H9 (cell line): ENCODE results near the gene DNASE1L1. TPM values are rescaled to one million over a fixed set of nuclear protein-coding genes. Genes with fewer than 3 reads are reported as not detected.

Experiments used
- DNase-seq: peaks from one replicate; pipeline ENCODE4 v3.0.0-alpha.2; 2017
- H2AFZ ChIP-seq: one replicate; pipeline ENCODE4 v1.6.1; 2013; ENCODE audit warnings: mild to moderate bottlenecking, low read length, control low read depth, moderate library complexity
- H2AK5ac ChIP-seq: 2 replicates; pipeline ENCODE4 v1.6.1; 2013; ENCODE audit warnings: low read length, control low read depth, mixed read lengths; ENCODE audit not compliant: insufficient read length
- H2BK120ac ChIP-seq: one replicate; pipeline ENCODE4 v1.6.1; 2013; ENCODE audit warnings: low read depth, mild to moderate bottlenecking, low read length, control low read depth, inconsistent platforms; ENCODE audit not compliant: poor library complexity, severe bottlenecking
- H2BK12ac ChIP-seq: 2 replicates; pipeline ENCODE4 v1.6.1; 2013; ENCODE audit warnings: low read length, control low read depth, mixed read lengths, low read depth; ENCODE audit not compliant: insufficient read length
- H2BK15ac ChIP-seq: 2 replicates; pipeline ENCODE4 v1.6.1; 2013; ENCODE audit warnings: low read depth, low read length, control low read depth
- H2BK20ac ChIP-seq: one replicate; pipeline ENCODE4 v1.6.1; 2013; ENCODE audit warnings: low read depth, mild to moderate bottlenecking, low read length, control low read depth, inconsistent platforms; ENCODE audit not compliant: poor library complexity, severe bottlenecking
- H2BK5ac ChIP-seq: 2 replicates; pipeline ENCODE4 v1.6.1; 2013; ENCODE audit warnings: low read length, control low read depth, mixed read lengths; ENCODE audit not compliant: insufficient read length
- H3K14ac ChIP-seq: 2 replicates; pipeline ENCODE4 v1.6.1; 2013; ENCODE audit warnings: low read length, control low read depth; ENCODE audit not compliant: insufficient read depth
- H3K18ac ChIP-seq: 2 replicates; pipeline ENCODE4 v1.6.1; 2013; ENCODE audit warnings: low read depth, mild to moderate bottlenecking, mixed read lengths, low read length, control low read depth; ENCODE audit not compliant: insufficient read length
- H3K23ac ChIP-seq: 2 replicates; pipeline ENCODE4 v1.6.1; 2013; ENCODE audit warnings: low read length, control low read depth, mixed read lengths, low read depth; ENCODE audit not compliant: insufficient read length
- H3K23me2 ChIP-seq: 2 replicates; pipeline ENCODE4 v1.6.1; 2013; ENCODE audit warnings: low read depth, mild to moderate bottlenecking, mixed read lengths, low read length, control low read depth; ENCODE audit not compliant: insufficient read length, poor library complexity, severe bottlenecking
- H3K27ac ChIP-seq: 2 replicates; pipeline ENCODE4 v1.5.1; 2013; ENCODE audit warnings: low read length, control low read depth, mixed read lengths, low read depth; ENCODE audit not compliant: insufficient read length
- H3K27me3 ChIP-seq: 2 replicates; pipeline ENCODE4 v1.6.1; 2013; ENCODE audit warnings: low read length, control low read depth, inconsistent platforms; ENCODE audit not compliant: insufficient read depth
- H3K4ac ChIP-seq: 2 replicates; pipeline ENCODE4 v1.6.1; 2013; ENCODE audit warnings: low read depth, mild to moderate bottlenecking, control low read depth, inconsistent platforms, low read length, moderate library complexity
- H3K4me1 ChIP-seq: 2 replicates; pipeline ENCODE4 v1.6.1; 2013; ENCODE audit warnings: low read length, control low read depth, inconsistent platforms; ENCODE audit not compliant: insufficient read depth
- H3K4me2 ChIP-seq: 2 replicates; pipeline ENCODE4 v1.6.1; 2013; ENCODE audit warnings: low read length, control low read depth, mixed read lengths; ENCODE audit not compliant: insufficient read length, insufficient read depth
- H3K56ac ChIP-seq: 2 replicates; pipeline ENCODE4 v1.6.1; 2013; ENCODE audit warnings: low read depth, mild to moderate bottlenecking, mixed read lengths, low read length, control low read depth; ENCODE audit not compliant: insufficient read length
- H3K79me1 ChIP-seq: 2 replicates; pipeline ENCODE4 v1.6.1; 2013; ENCODE audit warnings: low read depth, mild to moderate bottlenecking, moderate library complexity, low read length, control low read depth, inconsistent platforms; ENCODE audit not compliant: insufficient read depth, poor library complexity, severe bottlenecking
- H3K79me2 ChIP-seq: 2 replicates; pipeline ENCODE4 v1.6.1; 2013; ENCODE audit warnings: low read length, control low read depth, inconsistent platforms; ENCODE audit not compliant: insufficient read depth
- H3K9ac ChIP-seq: 2 replicates; pipeline ENCODE4 v1.6.1; 2013; ENCODE audit warnings: low read length, control low read depth, mixed read lengths; ENCODE audit not compliant: insufficient read length; ENCODE audit errors: extremely low read depth
- H3K9me3 ChIP-seq: one replicate; pipeline ENCODE4 v1.6.1; 2013; ENCODE audit warnings: low read depth, low read length, inconsistent platforms; ENCODE audit not compliant: control insufficient read depth
- H3T11ph ChIP-seq: one replicate; pipeline ENCODE4 v1.6.1; 2013; ENCODE audit warnings: mild to moderate bottlenecking, low read length, control low read depth, inconsistent platforms
- H4K20me1 ChIP-seq: one replicate; pipeline ENCODE4 v1.6.1; 2013; ENCODE audit not compliant: control insufficient read depth, insufficient read length, insufficient read depth
- H4K5ac ChIP-seq: 2 replicates; pipeline ENCODE4 v1.6.1; 2013; ENCODE audit warnings: low read depth, mild to moderate bottlenecking, mixed read lengths, low read length, control low read depth; ENCODE audit not compliant: insufficient read length
- H4K8ac ChIP-seq: replicated peaks from 2 replicates; pipeline ENCODE4 v1.6.1; 2013; ENCODE audit warnings: low read length, control low read depth, mixed read lengths, low read depth; ENCODE audit not compliant: insufficient read length
- H4K91ac ChIP-seq: 2 replicates; pipeline ENCODE4 v1.6.1; 2013; ENCODE audit warnings: low read depth, mild to moderate bottlenecking, moderate library complexity, mixed read lengths, low read length, control low read depth; ENCODE audit not compliant: insufficient read length
- H3K27ac Mint-ChIP-seq, 3 experiments: 2 replicates in 2 of 3; 3 replicates in 1 of 3; pipeline ENCODE4 v1.8.0; 2020 to 2021; ENCODE audit warnings: mixed read lengths in 3 of 3, mild to moderate bottlenecking in 1 of 3, moderate library complexity in 1 of 3
- H3K27me3 Mint-ChIP-seq: 2 replicates; pipeline ENCODE4 v1.8.0; 2021; ENCODE audit warnings: low read depth, mild to moderate bottlenecking, moderate library complexity, mixed read lengths
- H3K36me3 Mint-ChIP-seq, 3 experiments: 2 replicates in 2 of 3; 3 replicates in 1 of 3; pipeline ENCODE4 v1.8.0; 2020 to 2021; ENCODE audit warnings: low read depth in 3 of 3, mixed read lengths in 3 of 3; ENCODE audit not compliant: insufficient read depth in 1 of 3
- H3K4me1 Mint-ChIP-seq, 2 experiments: 2 replicates each; pipeline ENCODE4 v1.8.0; 2020; ENCODE audit warnings: mixed read lengths in 2 of 2
- H3K4me3 Mint-ChIP-seq, 2 experiments: 2 replicates in 1 of 2; 3 replicates in 1 of 2; pipeline ENCODE4 v1.8.0; 2020 to 2021; ENCODE audit warnings: mild to moderate bottlenecking in 2 of 2, mixed read lengths in 2 of 2, moderate library complexity in 1 of 2
- H3K9me3 Mint-ChIP-seq, 2 experiments: 2 replicates in 1 of 2; 3 replicates in 1 of 2; pipeline ENCODE4 v1.8.0; 2020; ENCODE audit warnings: mild to moderate bottlenecking in 2 of 2, mixed read lengths in 2 of 2, moderate library complexity in 1 of 2
- CTCF ChIP-seq: fragments of 200-600 bp; sonication (generic); conservative IDR thresholded peaks from 3 replicates; pipeline ENCODE4 v1.8.0; 2021; ENCODE audit warnings: antibody characterized with exemption, mild to moderate bottlenecking
- WGBS: extraction: QIAGEN DNeasy Blood & Tissue Kit; methylation state at CpG from one replicate; pipeline ENCODE4 v1.1.7; 2013; ENCODE audit warnings: missing lambda C conversion rate, low lambda C conversion rate, mixed read lengths; ENCODE audit not compliant: insufficient read length; ENCODE audit errors: extremely low coverage; 5-methylcytosine and 5-hydroxymethylcytosine counted together
- total RNA-seq: library from RNA; stranded (reverse); gene quantifications from 2 replicates; pipeline ENCODE4 v1.2.1, GENCODE V29; 2021

DNASE1L1 gene
- total RNA-seq, 1 experiment from 2014 or later = 14.5 TPM

- H3K9me3 ChIP-seq = peaks cover 5% of the 10 kb centered on the region
- H3K36me3 Mint-ChIP-seq = peaks cover 15 to 25% (median 24%) of the 10 kb centered on the region in 3 experiments
- no peak overlapping the region for H3K56ac ChIP-seq
- H3T11ph ChIP-seq = no peak overlapping the region
- no peaks in the 10 kb centered on the region for H4K20me1 ChIP-seq
- H3K4me1 ChIP-seq = no peaks in the 10 kb centered on the region; the same call in 1 of the 2 replicates
- H3K4ac ChIP-seq = no peak overlapping the region
- no peaks in the 10 kb centered on the region for H3K27me3 Mint-ChIP-seq
- H2BK12ac ChIP-seq = no peak overlapping the region
- H2AK5ac ChIP-seq = no peak overlapping the region
- no peak overlapping the region for H4K91ac ChIP-seq
- peak overlapping the region; percentile 40 for H3K9ac ChIP-seq
- H3K23ac ChIP-seq = no peak overlapping the region
- H3K23me2 ChIP-seq = peaks cover 9% of the 10 kb centered on the region
- peak overlapping the region; percentile 78; the same call in 1 of the 2 replicates for H3K14ac ChIP-seq
- TF ChIP-seq CTCF = no peak
- no peaks in the 10 kb centered on the region for H3K79me1 ChIP-seq
- peak overlapping the region; percentile 88 for H3K18ac ChIP-seq
- no peak overlapping the region for H4K5ac ChIP-seq
- no peaks in the 10 kb centered on the region for H3K27me3 ChIP-seq
- peak overlapping the region in 1 of 3 experiments; percentile 68; a peak in 1 of 7 replicates for H3K27ac Mint-ChIP-seq
- no peak overlapping the region for H2BK20ac ChIP-seq
- DNase-seq = peak; percentile 46
- peaks cover 48 to 54% of the 10 kb centered on the region in 2 experiments for H3K9me3 Mint-ChIP-seq
- H3K4me1 Mint-ChIP-seq = peaks cover 9 to 37% of the 10 kb centered on the region in 2 experiments
- no CpG with 5 or more reads among the region's 79 CpGs for WGBS
- H3K4me2 ChIP-seq = peak overlapping the region; percentile 29
- H2BK5ac ChIP-seq = no peak overlapping the region
- H3K79me2 ChIP-seq = no peaks in the 10 kb centered on the region; the same call in 1 of the 2 replicates
- H2BK120ac ChIP-seq = no peak overlapping the region
- no peak overlapping the region for H4K8ac ChIP-seq
- H3K27ac ChIP-seq = no peak overlapping the region
- no peak overlapping the region for H2BK15ac ChIP-seq
- peak overlapping the region; percentile 52 to 89 for H3K4me3 Mint-ChIP-seq
- H2AFZ ChIP-seq = no peak overlapping the region
Observed at GRCh38 chrX:154378059-154378798, 30.8 kb downstream of the DNASE1L1 start.
